ENCODE results near the gene KCNMA1. TPM values are rescaled to one million over a fixed set of nuclear protein-coding genes. Genes with fewer than 3 reads are reported as not detected.

Gene KCNMA1
- total and polyA plus RNA-seq, 10 of the 15 experiments (the other 5 are each of a cell fraction or from before 2014, with no cell fraction given) = 8.5 to 77.0 (median 21.3) TPM

GRCh38 chr10:77444041-77444440, 193.6 kb downstream of the KCNMA1 start (continued):
- TF ChIP-seq NFXL1 (IDR thresholded peaks at IDR 0.05; ENCODE audit: borderline replicate concordance) = no peak
- no peak for TF ChIP-seq SMAD1 (IDR thresholded peaks at IDR 0.05; ENCODE audit: low read depth, partially characterized antibody)
- no peak for TF ChIP-seq ZNF687 (IDR thresholded peaks at IDR 0.05)
- no peak for TF ChIP-seq USF2 (IDR thresholded peaks at IDR 0.05; ENCODE audit: borderline replicate concordance, low read depth, low read length)
- no peak for TF ChIP-seq SIX5 (IDR thresholded peaks at IDR 0.05; ENCODE audit: low read depth, low read length, severe bottlenecking)
- TF ChIP-seq IRF3 (IDR thresholded peaks at IDR 0.05) = no peak

- intact Hi-C loops (cut with micrococcal nuclease; ENCODE audit: unreplicated experiment) (no loop called here), in situ Hi-C loops (cut with MboI) (no loop called here)
- H3K4me1 ChIP-seq (ENCODE audit: control insufficient read depth, insufficient read depth, low read length) = no peaks in the 10 kb centered on the region
- CTCF ChIA-PET = no interaction called here
- no TSS peak for BruUV-seq (replicated peaks)
- RAD21 ChIA-PET (ENCODE audit: unreplicated experiment) = interaction anchor here (1.0 kb wide), 1 partner anchor 49 kb away, joined by 3 read pairs; no protein-coding TSS in a partner anchor
- H3K4me2 ChIP-seq (ENCODE audit: control insufficient read depth, insufficient read depth) = no peak overlapping the region
- H3K9me3 ChIP-seq (replicated peaks; ENCODE audit: control insufficient read depth, insufficient read depth, low read length) = no peaks in the 10 kb centered on the region
- FAIRE-seq = no peak
- 21% methylated on average over 6 of the region's 6 CpGs for WGBS (ENCODE audit: insufficient coverage, insufficient replicate concordance, low lambda C conversion rate, missing lambda C conversion rate)
- H3K27ac ChIP-seq (ENCODE audit: control insufficient read depth, insufficient read depth) = no peak overlapping the region
- no peaks in the 10 kb centered on the region for H4K20me1 ChIP-seq (ENCODE audit: control insufficient read depth, insufficient read depth)
- H3K4me3 ChIP-seq = no peak overlapping the region
- H3K27me3 ChIP-seq (replicated peaks in 1 of 2; ENCODE audit: control insufficient read depth in 2 of 2, insufficient read depth in 2 of 2, low read length in 1 of 2) = no peaks in the 10 kb centered on the region
- no peak overlapping the region for H3K9ac ChIP-seq (ENCODE audit: control insufficient read depth, insufficient read depth, low read length)
- DNase-seq (ENCODE audit: low read depth, low spot score) = no peak
- POLR2A ChIA-PET = no interaction called here
- no peaks in the 10 kb centered on the region for H3K36me3 ChIP-seq (ENCODE audit: control insufficient read depth in 2 of 2, insufficient read depth in 2 of 2, low read length in 1 of 2)
- H3K79me2 ChIP-seq (ENCODE audit: control insufficient read depth, insufficient read depth, low read length) = no peaks in the 10 kb centered on the region
- no peak for ATAC-seq
- SMC1A ChIA-PET (ENCODE audit: uncharacterized antibody, unreplicated experiment) = no interaction called here
- no peak overlapping the region for H2AFZ ChIP-seq (ENCODE audit: control insufficient read depth, low read depth, low read length)
- TF ChIP-seq POLR2AphosphoS5 (IDR thresholded peaks at IDR 0.05; ENCODE audit: low read length) (no peak), ZBTB33 (IDR thresholded peaks at IDR 0.05) (no peak), PBX3 (IDR thresholded peaks at IDR 0.05; ENCODE audit: insufficient replicate concordance, low read depth, low read length) (no peak), JUND (IDR thresholded peaks at IDR 0.05; ENCODE audit: low read depth, low read length) (no peak), RAD21 (IDR thresholded peaks at IDR 0.05; ENCODE audit: insufficient read depth, low read depth, low read length) (no peak), CHD4 (IDR thresholded peaks at IDR 0.05) (no peak), MAX (IDR thresholded peaks at IDR 0.05; ENCODE audit: low read depth, low read length) (no peak)
Measured at GRCh38 chr10:77442699-77443189, 194.9 kb downstream of the KCNMA1 start.
